ENCODE measurements around the gene SLC25A14.

The SLC25A14 gene

DNA sequence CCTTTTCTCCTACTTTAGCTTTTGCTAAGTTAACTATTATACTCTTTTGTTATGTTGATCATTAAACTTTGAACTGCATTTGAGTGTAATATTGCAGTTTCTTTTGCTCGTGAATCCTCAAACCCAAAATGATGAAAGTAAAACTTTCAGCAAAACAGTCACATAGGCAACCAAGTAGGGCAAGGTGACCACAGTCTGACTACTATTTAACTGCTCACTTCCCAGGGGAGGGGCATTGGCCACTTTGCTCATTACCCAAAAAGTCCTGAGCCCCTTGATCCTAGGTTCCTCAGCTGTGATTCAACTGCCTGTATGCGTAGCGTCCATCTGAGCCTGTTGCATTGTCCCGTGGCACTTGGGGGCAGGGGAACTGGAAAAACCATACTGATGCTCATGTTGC is 79.0 kb downstream of the SLC25A14 start:
- no peaks in the 10 kb centered on the region for H3F3A ChIP-seq (ENCODE audit: insufficient read depth)
- no peak overlapping the region for H3K9ac ChIP-seq (ENCODE audit: low read length)
- no peaks in the 10 kb centered on the region for H4K20me1 ChIP-seq (ENCODE audit: low read depth, low read length)
- H3K4me2 ChIP-seq (ENCODE audit: low read depth, low read length, poor library complexity, severe bottlenecking): no peak overlapping the region
- H3K79me2 ChIP-seq (ENCODE audit: insufficient read depth, low read length): no peaks in the 10 kb centered on the region
- no peaks in the 10 kb centered on the region for H3K9me2 ChIP-seq (replicated peaks; ENCODE audit: insufficient read depth, low read length)
- no peaks in the 10 kb centered on the region for H3K27me3 ChIP-seq (ENCODE audit: low read length)
- no peak for TF ChIP-seq EZH2phosphoT487 (conservative IDR thresholded peaks at IDR 0.05; ENCODE audit: low read length)
- H2AFZ ChIP-seq (ENCODE audit: low read depth, low read length, severe bottlenecking): no peak overlapping the region
- no peaks in the 10 kb centered on the region for H3K9me3 ChIP-seq (ENCODE audit: insufficient read depth, low read length)
- no peak overlapping the region for H3K27ac ChIP-seq (ENCODE audit: low read depth, low read length)
- no peaks in the 10 kb centered on the region for H3K36me3 ChIP-seq (ENCODE audit: low read length)
- H3K4me3 ChIP-seq (ENCODE audit: insufficient read depth, low read length, poor library complexity, severe bottlenecking): no peak overlapping the region

GRCh38 chrX:130419263-130419662 is 79.5 kb downstream of the SLC25A14 start:
- H3K9me3 ChIP-seq (ENCODE audit: insufficient read depth, low read length): no peaks in the 10 kb centered on the region

More at GRCh38 chrX:130419263-130419662, 79.5 kb downstream of the SLC25A14 start:
- Histone ChIP-seq H3K9ac (ENCODE audit: low read length) (no peak overlapping the region), H3K27ac (ENCODE audit: low read depth, low read length) (no peak overlapping the region), H3F3A (ENCODE audit: insufficient read depth) (no peaks in the 10 kb centered on the region), H3K27me3 (ENCODE audit: low read length) (no peaks in the 10 kb centered on the region), H3K4me3 (ENCODE audit: insufficient read depth, low read length, poor library complexity, severe bottlenecking) (no peak overlapping the region), H3K79me2 (ENCODE audit: insufficient read depth, low read length) (no peaks in the 10 kb centered on the region), H2AFZ (ENCODE audit: low read depth, low read length, severe bottlenecking) (no peak overlapping the region), H4K20me1 (ENCODE audit: low read depth, low read length) (no peaks in the 10 kb centered on the region), H3K4me2 (ENCODE audit: low read depth, low read length, poor library complexity, severe bottlenecking) (no peak overlapping the region), H3K9me2 (replicated peaks; ENCODE audit: insufficient read depth, low read length) (no peaks in the 10 kb centered on the region), H3K36me3 (ENCODE audit: low read length) (no peaks in the 10 kb centered on the region)
- TF ChIP-seq, protein P1, sequence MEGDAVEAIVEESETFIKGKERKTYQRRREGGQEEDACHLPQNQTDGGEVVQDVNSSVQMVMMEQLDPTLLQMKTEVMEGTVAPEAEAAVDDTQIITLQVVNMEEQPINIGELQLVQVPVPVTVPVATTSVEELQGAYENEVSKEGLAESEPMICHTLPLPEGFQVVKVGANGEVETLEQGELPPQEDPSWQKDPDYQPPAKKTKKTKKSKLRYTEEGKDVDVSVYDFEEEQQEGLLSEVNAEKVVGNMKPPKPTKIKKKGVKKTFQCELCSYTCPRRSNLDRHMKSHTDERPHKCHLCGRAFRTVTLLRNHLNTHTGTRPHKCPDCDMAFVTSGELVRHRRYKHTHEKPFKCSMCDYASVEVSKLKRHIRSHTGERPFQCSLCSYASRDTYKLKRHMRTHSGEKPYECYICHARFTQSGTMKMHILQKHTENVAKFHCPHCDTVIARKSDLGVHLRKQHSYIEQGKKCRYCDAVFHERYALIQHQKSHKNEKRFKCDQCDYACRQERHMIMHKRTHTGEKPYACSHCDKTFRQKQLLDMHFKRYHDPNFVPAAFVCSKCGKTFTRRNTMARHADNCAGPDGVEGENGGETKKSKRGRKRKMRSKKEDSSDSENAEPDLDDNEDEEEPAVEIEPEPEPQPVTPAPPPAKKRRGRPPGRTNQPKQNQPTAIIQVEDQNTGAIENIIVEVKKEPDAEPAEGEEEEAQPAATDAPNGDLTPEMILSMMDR (IDR thresholded peaks at IDR 0.05; ENCODE audit: insufficient read depth, low read length, poor library complexity, severe bottlenecking): no peak
- TF ChIP-seq EZH2phosphoT487 (conservative IDR thresholded peaks at IDR 0.05; ENCODE audit: low read length): no peak
